ENCODE measurements around the gene PHYHIPL. TPM values are rescaled to one million over a fixed set of nuclear protein-coding genes. Genes with fewer than 3 reads are reported as not detected.

PHYHIPL gene
- total RNA-seq, 2 experiments from 2014 or later = not detected

- no peak overlapping the region for H3K27ac ChIP-seq (ENCODE audit: low read depth, low read length, poor library complexity, severe bottlenecking)
- no peaks in the 10 kb centered on the region for H3K9me3 ChIP-seq (ENCODE audit: low read length)
- ChIA-PET CTCF (ENCODE audit: unreplicated experiment) (no interaction called here), POLR2A (interaction anchor here (0.6 to 0.9 kb wide), 3 partner anchors 103 to 284 kb away, joined by 3 to 4 read pairs (median 3); no protein-coding TSS in a partner anchor)
- H3K9me2 ChIP-seq (ENCODE audit: insufficient read depth, low read length) = no peaks in the 10 kb centered on the region
- DNase-seq (ENCODE audit: low spot score) = no peak
- H3K4me2 ChIP-seq (ENCODE audit: low read length) = no peak overlapping the region
- no peak overlapping the region for H3K4me3 ChIP-seq (ENCODE audit: low read depth, low read length, poor library complexity, severe bottlenecking)
- intact Hi-C loops (cut with micrococcal nuclease; ENCODE audit: unreplicated experiment) = no loop called here
- H3K36me3 ChIP-seq (ENCODE audit: insufficient read depth, low read length) = no peaks in the 10 kb centered on the region
- no peak overlapping the region for H2AFZ ChIP-seq (ENCODE audit: low read length)
- BruUV-seq (replicated peaks) = no TSS peak
- no peaks in the 10 kb centered on the region for H3K79me2 ChIP-seq (ENCODE audit: insufficient read depth, low read depth, low read length)
- no peak for TF ChIP-seq EZH2phosphoT487 (IDR thresholded peaks at IDR 0.05; ENCODE audit: borderline replicate concordance, low read depth, low read length)
- no peak for TF ChIP-seq CTCF (conservative IDR thresholded peaks at IDR 0.05; ENCODE audit: low read length)
- no peaks in the 10 kb centered on the region for H3K4me1 ChIP-seq (ENCODE audit: insufficient read depth, low read length, poor library complexity, severe bottlenecking)
- H4K20me1 ChIP-seq (ENCODE audit: insufficient read depth, low read length) = no peaks in the 10 kb centered on the region
These were observed 754 bp upstream of the PHYHIPL start for GRCh38 chr10:59175538-59176240.

- DNase-seq (ENCODE audit: low spot score) = no peak
- ChIA-PET POLR2A (no interaction called here), CTCF (ENCODE audit: unreplicated experiment) (no interaction called here)
- H3K79me2 ChIP-seq (ENCODE audit: insufficient read depth, low read depth, low read length) = no peaks in the 10 kb centered on the region
- no peaks in the 10 kb centered on the region for H3K9me3 ChIP-seq (ENCODE audit: low read length)
- H3K4me1 ChIP-seq (ENCODE audit: insufficient read depth, low read length, poor library complexity, severe bottlenecking) = no peaks in the 10 kb centered on the region
- H3K4me3 ChIP-seq (ENCODE audit: low read depth, low read length, poor library complexity, severe bottlenecking) = no peak overlapping the region
- no TSS peak for BruUV-seq (replicated peaks)
- H2AFZ ChIP-seq (ENCODE audit: low read length) = no peak overlapping the region
- H3K36me3 ChIP-seq (ENCODE audit: insufficient read depth, low read length) = no peaks in the 10 kb centered on the region
- H4K20me1 ChIP-seq (ENCODE audit: insufficient read depth, low read length) = no peaks in the 10 kb centered on the region
- no peak overlapping the region for H3K4me2 ChIP-seq (ENCODE audit: low read length)
- TF ChIP-seq CTCF (conservative IDR thresholded peaks at IDR 0.05; ENCODE audit: low read length) (no peak), EZH2phosphoT487 (IDR thresholded peaks at IDR 0.05; ENCODE audit: borderline replicate concordance, low read depth, low read length) (no peak)
- H3K9me2 ChIP-seq (ENCODE audit: insufficient read depth, low read length) = no peaks in the 10 kb centered on the region
- intact Hi-C loops (cut with micrococcal nuclease; ENCODE audit: unreplicated experiment) = no loop called here
- no peak overlapping the region for H3K27ac ChIP-seq (ENCODE audit: low read depth, low read length, poor library complexity, severe bottlenecking)
These were observed 771 bp downstream of the PHYHIPL start for GRCh38 chr10:59177031-59177797.

- BruUV-seq (replicated peaks) = no TSS peak
- Histone ChIP-seq H3K4me1 (ENCODE audit: insufficient read depth, low read length, poor library complexity, severe bottlenecking) (no peaks in the 10 kb centered on the region), H2AFZ (ENCODE audit: low read length) (no peak overlapping the region), H3K4me3 (ENCODE audit: low read depth, low read length, poor library complexity, severe bottlenecking) (no peak overlapping the region), H3K79me2 (ENCODE audit: insufficient read depth, low read depth, low read length) (no peaks in the 10 kb centered on the region), H3K9me2 (ENCODE audit: insufficient read depth, low read length) (no peaks in the 10 kb centered on the region), H3K27ac (ENCODE audit: low read depth, low read length, poor library complexity, severe bottlenecking) (no peak overlapping the region), H4K20me1 (ENCODE audit: insufficient read depth, low read length) (no peaks in the 10 kb centered on the region), H3K4me2 (ENCODE audit: low read length) (no peak overlapping the region), H3K9me3 (ENCODE audit: low read length) (no peaks in the 10 kb centered on the region), H3K36me3 (ENCODE audit: insufficient read depth, low read length) (no peaks in the 10 kb centered on the region)
- CTCF ChIA-PET (ENCODE audit: unreplicated experiment) = no interaction called here
- no peak for DNase-seq (ENCODE audit: low spot score)
- TF ChIP-seq CTCF (conservative IDR thresholded peaks at IDR 0.05; ENCODE audit: low read length) (no peak), EZH2phosphoT487 (IDR thresholded peaks at IDR 0.05; ENCODE audit: borderline replicate concordance, low read depth, low read length) (no peak)
- intact Hi-C loops (cut with micrococcal nuclease; ENCODE audit: unreplicated experiment) = no loop called here
- POLR2A ChIA-PET = interaction anchor here (0.8 kb wide), 1 partner anchor 219 kb away, joined by 3 read pairs; no protein-coding TSS in a partner anchor
These were observed 1.4 kb downstream of the PHYHIPL start for GRCh38 chr10:59177836-59178235.

Data from OCI-LY7 (cell line).